ENCODE data around the gene RANBP3. TPM values are rescaled to one million over a fixed set of nuclear protein-coding genes. Genes with fewer than 3 reads are reported as not detected.

RANBP3 gene
- total RNA-seq, 6 donors from 2014 or later: 64.4 to 116 (median 68.5) TPM

DNA sequence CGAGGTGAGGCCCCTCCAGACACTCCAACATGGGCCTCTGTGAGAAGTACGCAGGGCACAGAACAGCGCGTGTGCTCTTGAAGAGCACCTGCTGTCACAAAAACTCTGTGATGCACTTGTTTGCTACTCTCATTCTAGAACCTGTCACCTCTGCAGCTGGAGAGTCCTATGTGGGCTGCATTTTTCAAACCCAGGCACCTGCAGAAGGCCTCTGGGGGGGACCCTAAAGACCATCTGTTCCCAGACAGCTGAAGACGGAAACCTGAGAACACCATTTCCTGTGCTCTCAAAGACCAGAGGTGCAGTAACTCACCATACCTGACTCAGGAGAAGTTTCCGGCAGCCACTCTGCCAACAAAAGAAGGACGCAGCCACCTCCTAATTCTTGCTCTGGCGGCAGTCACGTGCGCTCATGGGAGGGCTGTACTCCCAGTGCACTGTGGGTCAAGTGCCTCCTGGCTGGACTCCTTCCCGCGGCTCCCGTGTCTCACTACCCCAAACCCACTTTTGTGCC is 28.1 kb downstream of the RANBP3 start:
- DNase-seq (peak in 1 of 2 donors; percentile 90), ATAC-seq (ENCODE audit: low FRiP score in 2 of 2) (peak in 1 of 2 donors; percentile 68)
- 57 to 79% methylated on average over 7 to 13 of the region's 13 CpGs for WGBS, 2 donors
- Histone ChIP-seq H3K4me1 (peaks cover 75 to 88% (median 81%) of the 10 kb centered on the region in 4 donors), H3K4me3 (no peak overlapping the region), H3K9me3 (no peaks in the 10 kb centered on the region), H3K36me3 (peaks cover 0 to 12% (median 2%) of the 10 kb centered on the region in 4 donors), H3K27ac (peak overlapping the region; percentile 23 to 74 (median 57)), H3K27me3 (no peaks in the 10 kb centered on the region)
- TF ChIP-seq, protein P1, sequence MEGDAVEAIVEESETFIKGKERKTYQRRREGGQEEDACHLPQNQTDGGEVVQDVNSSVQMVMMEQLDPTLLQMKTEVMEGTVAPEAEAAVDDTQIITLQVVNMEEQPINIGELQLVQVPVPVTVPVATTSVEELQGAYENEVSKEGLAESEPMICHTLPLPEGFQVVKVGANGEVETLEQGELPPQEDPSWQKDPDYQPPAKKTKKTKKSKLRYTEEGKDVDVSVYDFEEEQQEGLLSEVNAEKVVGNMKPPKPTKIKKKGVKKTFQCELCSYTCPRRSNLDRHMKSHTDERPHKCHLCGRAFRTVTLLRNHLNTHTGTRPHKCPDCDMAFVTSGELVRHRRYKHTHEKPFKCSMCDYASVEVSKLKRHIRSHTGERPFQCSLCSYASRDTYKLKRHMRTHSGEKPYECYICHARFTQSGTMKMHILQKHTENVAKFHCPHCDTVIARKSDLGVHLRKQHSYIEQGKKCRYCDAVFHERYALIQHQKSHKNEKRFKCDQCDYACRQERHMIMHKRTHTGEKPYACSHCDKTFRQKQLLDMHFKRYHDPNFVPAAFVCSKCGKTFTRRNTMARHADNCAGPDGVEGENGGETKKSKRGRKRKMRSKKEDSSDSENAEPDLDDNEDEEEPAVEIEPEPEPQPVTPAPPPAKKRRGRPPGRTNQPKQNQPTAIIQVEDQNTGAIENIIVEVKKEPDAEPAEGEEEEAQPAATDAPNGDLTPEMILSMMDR (IDR thresholded peaks at IDR 0.05): no peak
- TF ChIP-seq EP300 (IDR thresholded peaks at IDR 0.05): peak in 1 of 4 donors; percentile 8

DNA sequence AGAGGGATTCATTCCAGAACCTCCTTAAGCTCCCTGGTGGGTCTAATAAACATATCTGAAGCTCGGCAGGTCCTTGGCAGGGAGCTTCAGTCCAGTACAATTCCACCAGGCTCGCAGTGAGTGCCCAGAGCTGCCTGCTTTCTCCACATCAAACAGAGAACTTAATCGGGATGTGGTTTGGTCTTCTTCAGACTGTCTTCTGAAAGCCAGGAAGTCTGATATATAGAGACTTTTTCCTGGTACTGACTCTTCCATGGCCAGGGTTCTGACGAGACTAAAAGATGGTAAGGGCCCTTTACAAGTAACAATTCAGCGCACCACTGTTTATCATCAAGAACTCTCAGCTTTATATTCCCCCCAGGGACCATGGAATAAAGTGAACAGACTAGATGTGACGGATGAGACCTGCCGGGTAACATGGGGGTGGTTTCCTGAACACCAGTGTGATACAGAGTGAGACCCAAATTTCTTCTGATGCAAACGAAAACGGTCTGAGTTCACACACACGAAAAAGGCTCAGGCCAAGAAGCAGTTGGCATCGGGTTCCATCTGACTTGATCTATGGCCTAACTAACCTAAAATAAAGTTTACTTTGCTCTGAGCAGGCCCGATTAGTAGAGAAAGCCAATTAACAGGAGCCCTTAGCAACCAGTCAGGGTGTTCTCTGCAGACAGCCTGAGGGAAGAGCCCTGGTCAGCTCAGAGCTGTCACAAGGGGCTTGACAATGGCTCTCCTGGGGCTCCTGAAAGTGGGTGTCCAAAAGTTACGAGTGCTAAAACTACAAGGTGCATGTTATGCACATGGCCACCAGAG is 29.0 kb downstream of the RANBP3 start:
- H3K4me1 ChIP-seq: peaks cover 66 to 79% (median 72%) of the 10 kb centered on the region in 4 donors

DNA sequence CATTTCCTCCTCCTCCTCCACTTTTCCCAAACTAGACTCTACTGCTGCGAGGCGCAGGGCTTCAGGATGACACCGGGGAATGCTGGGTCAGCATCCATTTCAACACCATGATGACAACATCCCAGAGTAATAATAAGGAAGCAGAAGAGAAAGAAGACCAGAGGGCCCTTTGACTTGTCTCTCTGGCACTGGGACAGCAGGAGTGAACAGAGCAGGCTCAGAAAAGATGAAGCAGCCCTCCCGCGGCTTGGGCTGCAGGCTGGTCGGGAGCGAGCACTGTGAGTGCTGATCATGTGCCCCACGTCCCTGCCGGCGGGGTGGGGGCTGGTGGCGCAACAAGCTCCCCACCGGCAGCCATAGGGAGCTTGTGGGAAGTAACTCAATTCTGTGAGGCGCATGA is 30.5 kb downstream of the RANBP3 start:
- 51 to 73% methylated on average over 9 to 13 of the region's 13 CpGs for WGBS, 2 donors
- no peaks in the 10 kb centered on the region for H3K9me3 ChIP-seq
- H3K4me3 ChIP-seq: no peak overlapping the region
- ATAC-seq (ENCODE audit: low FRiP score in 2 of 2) (peak; percentile 42 to 81), DNase-seq (peak; percentile 64 to 84)
- TF ChIP-seq, protein P1 (IDR thresholded peaks at IDR 0.05): no peak
- peak in 1 of 2 donors; percentile 54 for TF ChIP-seq POLR2AphosphoS5 (IDR thresholded peaks at IDR 0.05)
- TF ChIP-seq EP300 (IDR thresholded peaks at IDR 0.05): no peak
- TF ChIP-seq POLR2A (IDR thresholded peaks at IDR 0.05): peak in 1 of 4 donors; percentile 11
- H3K4me1 ChIP-seq: peaks cover 52 to 64% (median 58%) of the 10 kb centered on the region in 4 donors
- peak overlapping the region; percentile 54 to 74 (median 64) for H3K27ac ChIP-seq
- no peaks in the 10 kb centered on the region for H3K27me3 ChIP-seq
- peaks cover 0 to 12% (median 2%) of the 10 kb centered on the region in 4 donors for H3K36me3 ChIP-seq

More for the DNA sequence above, 29.0 kb downstream of the RANBP3 start:
- WGBS, 2 donors: 68 to 69% methylated on average over 13 of the region's 13 CpGs
- Histone ChIP-seq H3K36me3 (peaks cover 0 to 12% (median 2%) of the 10 kb centered on the region in 4 donors), H3K27me3 (no peaks in the 10 kb centered on the region), H3K9me3 (no peaks in the 10 kb centered on the region), H3K4me3 (no peak overlapping the region), H3K27ac (peak overlapping the region; percentile 42 to 74 (median 63))
- DNase-seq (no peak), ATAC-seq (ENCODE audit: low FRiP score in 2 of 2) (no peak)
- no peak for TF ChIP-seq POLR2A (IDR thresholded peaks at IDR 0.05)
- no peak for TF ChIP-seq EP300 (IDR thresholded peaks at IDR 0.05)
- TF ChIP-seq, protein P1 (IDR thresholded peaks at IDR 0.05): no peak
- TF ChIP-seq POLR2AphosphoS5 (IDR thresholded peaks at IDR 0.05): no peak

DNA sequence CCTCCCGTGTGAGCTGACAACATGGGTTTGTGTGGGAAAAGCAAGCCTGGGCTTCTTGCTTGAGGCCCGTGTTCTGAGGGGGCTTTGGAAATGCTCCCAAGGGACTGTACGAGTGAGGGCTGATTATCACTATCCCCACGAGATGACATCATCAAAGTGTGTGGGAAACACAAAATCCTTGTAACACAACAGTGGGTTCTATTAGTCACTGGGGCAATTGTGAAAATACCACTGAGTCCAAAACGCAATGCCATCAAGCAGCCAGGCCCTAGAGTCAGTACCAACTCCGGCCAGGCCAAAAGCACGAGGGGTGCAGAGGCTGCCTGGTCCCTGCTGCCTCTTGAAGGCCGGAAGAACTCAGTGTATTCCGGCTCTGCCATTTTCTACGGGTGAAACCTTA is 34.3 kb downstream of the RANBP3 start:
- Histone ChIP-seq H3K36me3 (peaks cover 11 to 34% (median 25%) of the 10 kb centered on the region in 4 donors), H3K4me3 (no peak overlapping the region), H3K4me1 (peaks cover 22 to 25% (median 24%) of the 10 kb centered on the region in 4 donors), H3K27ac (no peak overlapping the region), H3K9me3 (no peaks in the 10 kb centered on the region), H3K27me3 (no peaks in the 10 kb centered on the region)
- ATAC-seq (ENCODE audit: low FRiP score in 2 of 2): no peak
- TF ChIP-seq EP300 (IDR thresholded peaks at IDR 0.05) (no peak), POLR2A (IDR thresholded peaks at IDR 0.05) (no peak), POLR2AphosphoS5 (IDR thresholded peaks at IDR 0.05) (no peak)
- TF ChIP-seq, protein P1 (IDR thresholded peaks at IDR 0.05): no peak
- WGBS, 2 donors: 79 to 85% methylated on average over 7 to 10 of the region's 10 CpGs
- no peak for DNase-seq

Data from upper lobe of left lung (tissue), 6 donors.